HepG2 (cell line): Measurements from ENCODE around the gene ORMDL2. TPM values are rescaled to one million over a fixed set of nuclear protein-coding genes. Genes with fewer than 3 reads are reported as not detected.

Experiments
- HNRNPUL1 ChIP-seq: fragments of 200-400 bp; formaldehyde crosslinking; IDR thresholded peaks from 2 replicates; pipeline ENCODE4 v1.6.1; 2017; ENCODE audit warnings: low read depth, mild to moderate bottlenecking, low read length, moderate library complexity
- MLXIP ChIP-seq: sonication (generic); formaldehyde crosslinking; IDR thresholded peaks from 2 replicates; pipeline ENCODE4 v1.9.0; 2021; ENCODE audit warnings: missing genetic modification reagents, borderline replicate concordance
- REL ChIP-seq: sonication (generic); formaldehyde crosslinking; conservative IDR thresholded peaks from 2 replicates; pipeline ENCODE4 v1.8.0; 2022; ENCODE audit warnings: mild to moderate bottlenecking, missing genetic modification reagents, moderate library complexity
- SAP130 ChIP-seq: IDR thresholded peaks from 2 replicates; pipeline ENCODE4 v1.6.1; 2016; ENCODE audit warnings: low read depth
- SSRP1 ChIP-seq: IDR thresholded peaks from 2 replicates; pipeline ENCODE4 v1.6.1; 2016; ENCODE audit warnings: control low read depth
- ZNF431 ChIP-seq: sonication (generic); formaldehyde crosslinking; IDR thresholded peaks from 2 replicates; pipeline ENCODE4 v1.9.0; 2022; ENCODE audit warnings: missing genetic modification reagents, low read depth, mild to moderate bottlenecking, borderline replicate concordance
- ZNF609 ChIP-seq: sonication (generic); formaldehyde crosslinking; IDR thresholded peaks from 2 replicates; pipeline ENCODE4 v1.4.0; 2020; ENCODE audit warnings: mild to moderate bottlenecking, missing genetic modification reagents, borderline replicate concordance
- polyA plus RNA-seq, 8 experiments: library from polyadenylated mRNA; depleted of rRNA in 3 of 8; stranded (reverse) in 7 of 8; unstranded in 1 of 8; fragments of >200 nt; fragmentation: Illumina TruSeq in 4 of 8; extraction: Trizol in 4 of 8; gene quantifications; 2 replicates each; pipeline versions ENCODE4 v1.2.1 to v1.2.3, GENCODE V29; 2011 to 2016; ENCODE audit warnings: low read depth in 4 of 8, missing spikeins in 1 of 8, mixed read lengths in 1 of 8; ENCODE audit not compliant: insufficient read depth in 1 of 8
- total RNA-seq, 5 experiments: library from RNA; depleted of rRNA; stranded (reverse); fragments of >200 nt; fragmentation: Illumina TruSeq; extraction: Trizol; gene quantifications; 2 replicates each; pipeline ENCODE4 v1.2.3, GENCODE V29; 2016; ENCODE audit warnings: low read depth in 1 of 5

Gene ORMDL2
- total and polyA plus RNA-seq, 2 of the 13 experiments (the other 11 are each of a cell fraction or from before 2014, with no cell fraction given), result 24.0 to 28.6 TPM

GRCh38 chr12:55849616-55850343, 31.9 kb downstream of the ORMDL2 start (continued):
- no peak for TF ChIP-seq SAP130 (CRISPR knock-in tag)
- TF ChIP-seq HNRNPUL1, result no peak
- no peak for TF ChIP-seq ZNF431 (CRISPR knock-in tag)
- TF ChIP-seq REL, result no peak
- no peak for TF ChIP-seq ZNF609 (CRISPR knock-in tag)
- no peak for TF ChIP-seq MLXIP (CRISPR knock-in tag)
- TF ChIP-seq SSRP1, result no peak
